ENCODE measurements around the gene RANGAP1. TPM values are rescaled to one million over a fixed set of nuclear protein-coding genes. Genes with fewer than 3 reads are reported as not detected.

Gene RANGAP1
- total and polyA plus RNA-seq, 8 donors = 18.9 to 127 (median 38.5) TPM

GRCh38 chr22:41206719-41207118 is 79.3 kb downstream of the RANGAP1 start:
- WGBS, 5 donors = 87 to 91% (median 88%) methylated on average over 9 of the region's 9 CpGs
- no peak for DNase-seq
- H3K4me1 ChIP-seq = peaks cover 7 to 19% (median 14%) of the 10 kb centered on the region in 4 donors
- TF ChIP-seq POLR2A (IDR thresholded peaks at IDR 0.05) (no peak), POLR2AphosphoS5 (IDR thresholded peaks at IDR 0.05) (no peak), CTCF (IDR thresholded peaks at IDR 0.05) (no peak), EP300 (IDR thresholded peaks at IDR 0.05) (no peak)
- no peaks in the 10 kb centered on the region for H3K9me3 ChIP-seq
- no peak overlapping the region for H3K27ac ChIP-seq
- intact Hi-C loops (cut with DNase I; ENCODE audit: low total_unique reads) = no loop called here
- no peaks in the 10 kb centered on the region for H3K27me3 ChIP-seq
- H3K36me3 ChIP-seq = peaks cover 16 to 38% (median 32%) of the 10 kb centered on the region in 4 donors
- no peak overlapping the region for H3K4me3 ChIP-seq

- Histone ChIP-seq H3K4me1 (peaks cover 7 to 24% (median 18%) of the 10 kb centered on the region in 4 donors), H3K27me3 (no peaks in the 10 kb centered on the region), H3K27ac (peak within 1 kb of the TSS; percentile 68 to 90 (median 87)), H3K36me3 (peaks cover 6 to 24% (median 19%) of the 10 kb centered on the region in 4 donors), H3K9me3 (no peaks in the 10 kb centered on the region), H3K4me3 (peak within 1 kb of the TSS; percentile 86 to 96 (median 90))
- TF ChIP-seq POLR2A (IDR thresholded peaks at IDR 0.05) = no peak
- TF ChIP-seq CTCF (IDR thresholded peaks at IDR 0.05) = no peak
- peak; percentile 65 to 94 (median 68) for TF ChIP-seq POLR2AphosphoS5 (IDR thresholded peaks at IDR 0.05)
- WGBS, 5 donors = 0 to 2% (median 1%) methylated on average over 42 to 47 of the region's 47 CpGs
- peak; percentile 98 to 99 for DNase-seq
- intact Hi-C loops (cut with DNase I; ENCODE audit: low total_unique reads) = no loop called here
Observed at GRCh38 chr22:41204992-41205900, 80.7 kb downstream of the RANGAP1 start, which contains the start of gene L3MBTL2. L3MBTL2 (plus strand) TSS chr22:41205312; CDS start chr22:41205363, 51 bp downstream.

- intact Hi-C loops (cut with DNase I; ENCODE audit: low total_unique reads) = no loop called here
- Histone ChIP-seq H3K27me3 (no peaks in the 10 kb centered on the region), H3K4me3 (no peak overlapping the region), H3K4me1 (peaks cover 7 to 24% (median 19%) of the 10 kb centered on the region in 4 donors), H3K36me3 (peaks cover 6 to 12% (median 8%) of the 10 kb centered on the region in 4 donors), H3K27ac (no peak overlapping the region), H3K9me3 (no peaks in the 10 kb centered on the region)
- no peak for DNase-seq
- no peak for TF ChIP-seq POLR2AphosphoS5 (IDR thresholded peaks at IDR 0.05)
- TF ChIP-seq CTCF (IDR thresholded peaks at IDR 0.05) = no peak
- WGBS, 5 donors = 66 to 76% (median 67%) methylated on average over 6 of the region's 6 CpGs
Observed at GRCh38 chr22:41204066-41204465, 81.9 kb downstream of the RANGAP1 start.

GRCh38 chr22:41203118-41203517 is 82.9 kb downstream of the RANGAP1 start:
- peaks cover 12 to 34% (median 29%) of the 10 kb centered on the region in 4 donors for H3K4me1 ChIP-seq
- TF ChIP-seq POLR2A (IDR thresholded peaks at IDR 0.05) = no peak
- no peak for TF ChIP-seq EP300 (IDR thresholded peaks at IDR 0.05)
- no peak for TF ChIP-seq POLR2AphosphoS5 (IDR thresholded peaks at IDR 0.05)
- no peak for TF ChIP-seq CTCF (IDR thresholded peaks at IDR 0.05)
- intact Hi-C loops (cut with DNase I; ENCODE audit: low total_unique reads) = no loop called here
- WGBS, 5 donors = 88 to 96% (median 92%) methylated on average over 2 of the region's 2 CpGs
- H3K4me3 ChIP-seq = no peak overlapping the region
- DNase-seq = no peak
- H3K27ac ChIP-seq = no peak overlapping the region
- H3K36me3 ChIP-seq = peaks cover 0 to 3% (median 0%) of the 10 kb centered on the region in 4 donors
- no peaks in the 10 kb centered on the region for H3K9me3 ChIP-seq
- H3K27me3 ChIP-seq = no peaks in the 10 kb centered on the region

Data from stomach (tissue), 9 donors.